HG02973 (cell line): ENCODE results near the gene COL5A2.

Experiments
- ATAC-seq: cut with Tn5 transposase; IDR thresholded peaks from one replicate; pipeline ENCODE4 v1.9.1; 2021; ENCODE audit warnings: moderate library complexity; ENCODE audit not compliant: unreplicated experiment

Gene COL5A2

DNA sequence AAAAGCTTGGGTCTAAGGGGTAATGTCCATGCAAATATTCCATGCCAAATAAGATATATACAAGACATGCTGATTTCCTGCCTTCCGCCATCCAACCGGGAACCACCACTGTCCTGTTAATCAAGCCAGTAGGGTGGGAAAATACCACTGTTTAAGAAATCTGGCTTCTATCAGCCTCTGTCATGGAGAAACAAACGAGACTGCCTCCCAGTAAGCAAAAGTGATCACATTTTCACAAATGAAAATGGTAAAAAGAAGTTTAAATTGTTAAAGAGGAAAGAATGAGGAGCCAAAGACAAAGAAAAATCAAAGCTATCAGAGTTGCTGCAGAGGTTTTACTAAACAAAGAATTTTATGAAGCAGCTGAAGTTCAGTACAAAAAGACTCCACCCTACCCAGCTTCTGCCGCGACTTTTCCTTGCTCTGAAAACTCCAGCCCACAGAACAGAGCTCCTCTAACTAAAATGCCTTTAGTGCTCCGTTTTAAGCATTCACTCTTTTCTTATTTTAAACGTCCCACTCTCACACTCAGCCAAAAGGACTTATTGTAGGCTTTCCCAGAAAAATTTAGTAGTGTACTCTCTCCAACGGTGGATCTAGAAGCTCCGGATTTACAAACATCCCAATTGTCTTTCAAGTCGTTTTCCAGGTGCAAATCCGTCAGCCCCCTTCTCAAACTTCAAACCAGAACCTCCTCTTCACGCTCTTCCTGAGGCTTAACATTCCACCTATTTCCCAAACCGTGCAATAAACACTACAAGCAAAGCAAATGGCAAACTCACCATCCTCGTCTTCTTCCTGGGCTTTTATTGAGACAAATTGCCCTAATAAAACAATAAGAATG, 613 bp downstream of the COL5A2 start:
- ATAC-seq, result no peak

DNA sequence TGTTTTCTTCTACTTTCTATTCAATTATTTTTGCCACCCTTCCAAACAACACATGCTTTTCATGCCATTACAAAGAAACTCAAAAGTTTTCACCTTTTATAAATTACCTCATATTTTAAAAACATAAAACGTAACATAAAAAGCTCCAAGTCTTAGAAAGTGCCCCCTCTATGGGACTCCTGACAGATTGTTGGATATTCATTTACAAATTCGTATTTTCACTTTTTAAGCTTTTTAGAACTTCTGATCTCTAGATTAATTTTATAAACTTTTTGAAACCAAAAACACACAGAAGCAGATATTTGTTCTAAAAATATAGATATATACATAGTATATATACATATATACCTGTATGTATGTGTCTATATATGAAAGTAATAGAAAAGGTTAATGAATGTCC, 1.5 kb downstream of the COL5A2 start:
- no peak for ATAC-seq

DNA sequence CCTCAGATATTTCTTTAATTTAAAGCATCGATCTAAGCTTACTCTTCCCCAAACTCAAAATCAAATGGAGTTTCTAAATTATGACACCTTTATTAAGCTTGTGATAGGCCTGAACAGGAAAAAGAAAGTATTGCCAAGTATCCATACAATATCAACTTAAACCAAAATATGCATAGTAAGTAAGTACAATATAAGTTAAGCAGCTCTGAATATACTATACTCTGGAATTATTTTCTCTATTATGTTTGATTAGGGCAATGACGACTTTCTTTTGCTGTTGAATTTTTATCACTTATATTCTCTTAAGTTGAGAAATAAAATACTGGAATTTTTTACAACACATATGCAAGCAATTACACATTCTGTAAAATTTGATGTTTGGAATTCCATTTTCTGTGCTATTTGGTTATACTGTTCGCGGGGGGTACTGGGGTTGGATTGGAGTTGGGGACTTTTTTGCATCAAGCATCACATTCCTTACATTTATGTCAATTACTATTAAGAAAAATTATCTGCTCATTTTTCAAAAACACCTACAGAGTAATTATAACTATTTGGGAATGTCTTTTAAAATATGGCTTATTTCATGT, 2.2 kb downstream of the COL5A2 start:
- ATAC-seq, result no peak

DNA sequence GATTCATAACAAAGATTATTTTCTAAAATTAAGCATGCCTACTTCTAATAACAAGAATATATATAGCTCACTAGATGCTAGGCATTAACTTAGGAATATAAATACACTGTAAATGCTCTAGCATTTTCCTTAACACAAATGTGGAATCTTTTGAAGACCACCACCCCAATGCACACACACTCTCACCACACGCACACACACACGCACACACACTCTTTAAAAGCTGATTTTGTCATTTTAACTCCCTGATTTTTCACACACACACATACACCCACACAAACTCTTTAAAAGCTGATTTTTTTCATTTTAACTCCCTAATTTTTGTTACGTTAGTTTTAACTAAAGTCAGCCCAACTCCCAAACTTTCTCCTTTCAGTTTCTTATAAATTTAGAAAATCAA, 3.0 kb downstream of the COL5A2 start:
- ATAC-seq, result no peak

DNA sequence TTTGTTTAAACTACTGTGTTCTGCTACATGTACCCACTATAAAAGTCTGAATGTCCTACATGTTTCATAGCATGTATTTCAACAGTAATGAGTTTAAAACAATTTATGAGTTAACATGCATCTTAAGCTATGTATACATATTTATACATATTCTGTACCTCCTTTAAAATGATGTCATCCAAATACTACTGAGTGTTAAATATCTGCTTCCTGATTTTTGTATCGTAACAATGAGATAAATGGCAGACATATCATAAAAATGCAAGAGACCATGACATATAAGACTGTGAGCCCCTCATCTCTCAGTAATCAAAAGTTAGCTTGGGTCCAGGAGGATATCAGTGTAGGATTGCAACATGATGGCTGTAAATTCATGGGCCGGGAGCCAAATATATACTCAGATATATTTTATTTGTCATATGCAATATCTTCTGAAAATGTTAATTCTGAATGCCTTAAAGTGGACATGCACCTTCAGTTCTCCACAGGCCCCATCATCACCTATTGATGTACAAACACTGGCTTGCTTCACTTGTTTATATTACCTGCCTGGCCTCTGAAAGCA, 3.6 kb downstream of the COL5A2 start:
- no peak for ATAC-seq

DNA sequence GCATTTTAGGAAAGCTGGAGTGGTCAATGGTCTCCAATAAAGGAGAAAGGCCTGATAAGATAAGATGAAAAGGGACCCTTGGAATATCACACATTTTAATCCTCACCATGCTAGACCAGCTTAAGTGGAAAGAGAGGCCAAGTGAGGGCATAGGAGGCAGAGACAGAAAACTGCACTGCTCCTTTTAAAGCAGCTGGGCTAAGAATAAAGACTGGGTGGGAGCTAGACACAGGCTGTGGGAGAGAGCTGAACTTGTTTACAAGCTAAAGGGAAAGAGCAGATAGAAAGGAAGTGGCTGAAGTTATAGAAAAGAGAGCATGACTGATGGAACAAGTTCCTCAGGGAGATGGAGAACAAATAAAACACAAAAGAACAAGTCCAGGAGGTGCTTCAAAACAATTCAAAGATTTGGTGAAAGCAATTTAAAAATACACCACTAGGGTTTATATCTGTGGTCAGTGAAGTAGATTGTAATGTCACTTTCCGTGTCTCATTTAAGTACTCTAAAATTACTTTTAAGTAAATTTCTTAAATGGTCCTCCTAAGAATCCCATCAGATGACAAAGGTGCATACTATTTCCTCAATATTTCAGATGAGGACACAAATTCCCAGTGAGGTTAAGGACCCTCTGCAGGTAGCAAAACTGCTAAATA, 7.5 kb downstream of the COL5A2 start:
- no peak for ATAC-seq

DNA sequence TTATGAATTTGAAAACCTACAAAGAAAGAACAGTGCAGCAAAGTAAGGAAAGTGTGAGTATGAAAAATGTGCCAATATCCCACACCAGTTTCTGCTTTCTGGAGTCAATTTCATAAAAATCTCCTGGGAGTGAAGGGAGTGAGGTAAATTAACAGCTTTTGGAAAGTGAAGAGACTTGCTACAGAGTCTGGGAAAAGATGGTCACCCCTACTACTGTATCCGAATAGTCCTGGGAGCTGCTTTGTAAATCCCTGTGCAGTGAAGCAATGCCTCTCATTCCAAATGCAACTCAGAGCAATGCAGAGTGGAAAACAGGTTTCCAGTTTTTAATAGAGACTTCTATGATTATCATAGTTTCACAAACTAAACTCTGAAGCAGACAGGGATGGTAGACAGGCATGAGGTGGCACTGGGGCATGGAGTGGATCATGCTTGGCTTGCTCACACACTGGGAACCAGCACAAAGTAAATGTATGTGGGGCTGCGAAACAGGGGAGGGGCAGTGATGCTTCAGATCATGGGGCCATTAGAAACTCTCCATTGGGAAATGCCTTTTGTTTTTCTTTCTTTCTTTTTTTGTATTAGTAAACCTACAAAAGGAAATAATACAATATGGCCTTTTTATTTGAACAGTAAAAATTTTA, 10.6 kb downstream of the COL5A2 start:
- ATAC-seq, result no peak

DNA sequence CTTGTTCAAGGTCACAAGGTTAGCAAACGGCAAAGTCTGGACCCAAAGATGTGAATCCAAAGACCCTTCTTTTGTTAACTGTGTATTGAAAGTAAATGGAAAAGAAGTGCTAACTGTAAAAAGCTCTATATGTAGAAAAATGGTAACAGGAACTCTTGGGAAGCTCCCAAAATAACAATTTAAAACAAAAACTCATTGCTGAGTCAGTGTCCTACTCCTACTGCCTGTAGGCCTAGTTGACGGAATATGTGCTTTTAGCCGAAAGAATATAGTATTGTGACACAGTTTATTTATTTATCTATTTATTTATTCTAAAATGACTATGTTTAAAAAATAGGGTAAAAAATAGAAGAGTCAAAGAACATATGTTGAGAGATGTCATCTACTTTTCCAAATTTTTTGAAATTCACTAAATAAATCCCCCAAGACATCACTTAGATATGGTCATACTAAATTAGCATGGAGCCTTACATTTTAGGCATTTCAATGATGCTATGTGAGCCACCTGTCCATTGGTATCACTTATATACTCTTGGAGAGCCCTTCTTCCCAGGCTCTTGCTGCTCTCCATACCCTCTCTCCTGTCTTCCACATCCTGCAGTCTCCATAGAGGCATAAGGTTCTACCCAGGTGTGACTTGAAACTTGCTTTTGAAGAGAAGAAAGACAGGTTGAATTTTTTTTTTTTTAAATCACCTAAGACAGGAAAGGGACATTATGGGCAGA, 13.7 kb downstream of the COL5A2 start:
- ATAC-seq, result no peak

DNA sequence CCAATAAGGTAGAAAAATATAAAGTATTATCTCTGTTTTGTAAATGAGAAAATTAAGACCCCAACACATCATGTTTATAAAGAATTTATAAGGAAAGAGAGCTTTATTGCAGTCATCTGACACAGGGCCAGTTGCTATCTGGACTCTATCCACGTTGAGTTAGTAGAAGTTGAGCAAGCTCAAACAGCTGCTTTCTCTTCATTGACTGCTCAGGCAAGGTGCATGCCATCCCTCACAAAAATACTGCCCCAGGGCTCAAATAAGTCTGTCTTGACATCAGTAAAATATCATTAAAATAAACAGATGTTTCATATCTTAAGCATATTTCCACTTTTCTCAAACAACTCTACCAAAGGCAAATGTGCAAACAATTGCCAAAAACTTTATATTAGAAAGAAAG, 14.8 kb downstream of the COL5A2 start:
- ATAC-seq, result no peak

DNA sequence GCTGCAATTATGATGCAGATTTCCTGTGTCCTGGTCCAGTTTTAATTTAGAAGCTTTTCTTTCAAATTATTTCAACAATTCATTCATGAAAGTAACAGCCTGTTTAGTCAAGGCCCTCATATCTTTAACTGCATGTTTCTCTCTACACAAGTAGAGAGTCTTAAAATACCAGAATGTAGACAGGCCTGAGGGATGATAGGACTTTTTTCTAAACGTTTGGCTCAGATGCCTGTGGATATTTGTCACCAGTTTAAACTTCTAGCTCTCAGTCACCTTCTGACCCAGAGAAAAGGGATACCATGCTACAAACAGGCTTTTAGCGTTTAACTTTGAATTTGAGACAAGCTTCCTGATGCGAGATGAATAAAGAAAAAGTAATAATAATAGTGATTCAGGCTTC, 15.7 kb downstream of the COL5A2 start:
- no peak for ATAC-seq

DNA sequence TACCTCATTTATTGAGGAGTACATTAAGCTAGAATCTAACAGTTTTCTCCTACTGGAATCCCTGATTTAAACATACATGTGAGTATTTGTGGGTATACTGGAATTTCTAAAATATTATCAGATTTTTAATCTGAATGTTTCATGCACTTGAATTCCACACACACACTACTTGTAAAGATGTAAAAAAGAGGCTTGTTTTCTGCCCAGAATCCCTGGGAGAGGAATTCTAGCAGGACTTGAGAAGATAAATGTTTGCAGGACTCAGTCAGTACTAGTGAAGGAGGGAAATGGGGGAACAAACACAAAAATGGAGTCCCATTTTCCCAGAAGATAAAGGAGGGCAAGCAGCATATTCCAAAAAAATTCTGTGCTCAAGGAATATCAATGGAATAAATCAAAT, 17.0 kb downstream of the COL5A2 start:
- ATAC-seq, result no peak

DNA sequence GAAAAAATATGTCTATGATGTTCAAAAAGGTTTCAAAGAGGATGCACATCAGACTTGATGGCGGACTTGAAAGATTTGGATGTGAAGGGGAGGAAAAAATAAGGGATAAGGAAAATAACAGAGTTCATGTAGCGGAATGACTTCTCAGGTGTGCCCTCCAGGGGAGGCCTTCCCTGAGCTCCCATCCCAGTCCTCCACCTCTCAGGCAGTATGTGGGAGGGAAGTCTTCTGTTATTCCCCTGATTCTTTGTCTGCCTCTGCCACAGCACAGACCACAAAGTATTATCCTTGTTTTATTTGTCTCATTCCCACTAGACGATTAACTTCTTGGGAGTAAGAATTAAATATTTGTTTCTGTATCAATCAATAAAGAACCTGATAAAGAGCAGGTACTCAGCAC, 17.7 kb downstream of the COL5A2 start:
- no peak for ATAC-seq

DNA sequence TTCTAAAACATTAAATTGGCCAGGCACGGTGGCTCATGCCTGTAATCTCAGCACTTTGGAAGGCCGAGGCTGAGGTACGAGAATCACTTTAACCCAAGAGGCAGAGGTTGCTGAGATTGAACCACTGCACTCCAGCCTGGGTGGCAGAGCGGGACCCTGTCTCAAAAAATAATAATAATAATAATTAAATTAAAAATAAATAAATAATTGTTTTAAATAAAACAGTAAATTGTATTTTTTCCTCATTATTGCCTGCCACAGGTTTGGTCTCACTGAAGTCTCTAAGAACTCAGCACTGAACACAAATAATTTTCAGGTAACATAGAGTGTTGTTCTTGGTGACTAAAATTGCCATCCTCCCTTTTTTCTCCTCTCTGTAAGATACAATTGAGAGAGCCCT, 19.8 kb downstream of the COL5A2 start:
- no peak for ATAC-seq

DNA sequence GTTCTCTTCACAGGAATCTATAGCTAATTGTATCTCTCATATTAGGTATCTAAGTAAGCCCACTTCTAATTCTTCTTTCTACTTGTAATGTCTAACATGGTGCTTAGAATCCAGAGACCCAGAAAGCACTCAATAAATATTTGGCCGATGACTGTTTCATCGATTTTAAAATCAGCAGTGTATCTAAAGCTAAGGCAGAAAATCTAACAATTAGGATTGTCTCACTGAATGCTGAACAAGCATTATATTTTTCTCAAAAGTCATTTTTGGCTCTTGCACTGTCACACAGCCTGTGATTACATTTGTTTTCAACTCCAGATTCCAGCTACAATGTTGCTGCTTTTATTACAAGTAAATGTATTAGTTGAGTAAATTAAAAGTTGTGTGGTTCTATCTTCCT, 20.3 kb downstream of the COL5A2 start:
- no peak for ATAC-seq

DNA sequence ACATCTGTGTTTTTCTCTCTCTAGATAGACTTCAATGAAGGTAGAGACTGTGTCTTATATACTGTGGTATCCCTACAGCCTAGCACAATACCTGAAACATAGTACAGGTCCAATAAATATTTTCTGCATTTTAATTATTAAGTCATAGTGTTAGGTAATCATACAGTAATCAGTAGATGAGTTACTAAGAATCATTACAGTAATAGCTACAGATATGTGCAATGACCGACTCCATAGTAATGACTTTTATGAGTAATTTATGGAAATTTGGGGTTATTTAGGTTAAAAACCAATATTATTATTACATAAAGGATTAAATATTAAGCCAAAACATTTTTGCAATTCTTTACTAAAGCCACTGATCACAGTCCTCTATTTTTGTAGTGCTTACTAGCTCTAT, 21.6 kb downstream of the COL5A2 start:
- no peak for ATAC-seq

DNA sequence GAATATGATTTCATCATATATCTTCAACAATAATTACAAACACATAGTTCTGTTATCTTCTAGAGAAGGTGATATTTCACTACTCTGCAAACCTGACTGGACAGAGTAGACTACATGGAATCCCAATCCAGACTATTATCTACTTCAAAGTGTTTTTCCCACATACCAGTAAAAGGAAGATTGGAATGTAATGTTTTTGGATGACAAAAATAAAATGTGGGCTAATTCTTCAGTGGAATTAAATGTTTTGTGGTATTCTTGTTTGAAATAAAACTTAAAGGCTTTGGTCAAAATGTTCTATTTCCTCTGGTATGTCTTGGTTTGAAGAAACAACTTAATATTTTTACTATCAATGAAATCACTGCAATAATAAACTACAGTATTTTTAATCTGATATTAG, 22.1 kb downstream of the COL5A2 start:
- no peak for ATAC-seq

DNA sequence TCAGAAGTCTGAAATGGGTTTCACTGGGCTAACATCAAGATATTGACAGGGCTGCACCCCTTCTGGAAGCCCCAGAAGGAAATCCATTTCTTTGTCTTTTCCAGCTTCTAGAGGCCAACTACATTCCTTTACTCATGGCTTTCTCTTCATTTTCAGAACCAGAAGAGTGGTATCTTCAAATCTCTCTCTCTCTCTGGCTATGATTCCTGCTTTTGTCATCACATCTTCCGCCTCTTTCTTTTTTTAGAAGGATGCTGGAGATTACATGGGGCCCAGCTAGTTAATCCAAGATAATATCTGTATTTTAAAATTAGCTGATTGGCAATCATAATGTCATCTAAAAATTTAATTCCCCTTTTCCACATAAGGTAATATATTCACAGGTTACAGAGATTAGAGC, 23.8 kb downstream of the COL5A2 start:
- no peak for ATAC-seq

DNA sequence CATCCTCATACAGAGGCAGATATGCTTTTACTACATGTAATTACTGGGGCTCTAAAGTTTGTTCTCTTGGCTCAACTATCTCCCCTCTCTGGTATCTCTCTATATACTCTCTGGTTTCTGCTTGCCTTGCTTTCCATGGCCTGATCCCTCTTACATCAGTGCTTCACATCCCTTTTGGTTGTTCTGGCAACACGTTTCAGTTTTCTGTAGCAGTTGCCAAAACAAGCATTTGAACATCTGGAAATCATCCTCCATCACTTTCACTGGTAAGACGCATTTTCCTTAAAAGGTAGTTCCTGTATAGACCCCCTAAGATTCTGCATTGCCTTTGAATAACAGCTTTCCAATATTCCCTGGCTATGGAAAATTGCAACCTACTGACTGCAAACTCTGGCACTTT, 25.9 kb downstream of the COL5A2 start:
- ATAC-seq, result no peak

DNA sequence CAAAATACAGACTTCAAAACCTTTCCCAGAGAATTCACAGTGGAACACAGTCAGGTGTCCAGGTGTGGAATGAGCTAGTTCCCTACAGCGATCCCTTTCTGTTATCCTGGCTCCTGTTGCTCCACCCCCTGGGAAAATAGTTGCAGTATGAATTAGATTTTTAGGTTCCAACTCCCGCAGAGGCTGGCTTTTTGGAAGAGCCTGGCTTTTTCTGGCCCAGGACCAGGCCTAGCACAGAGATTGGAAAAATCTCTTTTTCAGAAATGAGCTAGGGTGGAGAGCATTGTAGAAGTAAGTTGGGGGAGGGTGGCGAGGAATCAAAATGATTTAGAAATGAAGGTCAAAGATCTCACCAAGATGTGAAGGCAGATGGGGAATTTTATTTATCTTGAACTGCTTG, 27.1 kb downstream of the COL5A2 start:
- ATAC-seq, result no peak

DNA sequence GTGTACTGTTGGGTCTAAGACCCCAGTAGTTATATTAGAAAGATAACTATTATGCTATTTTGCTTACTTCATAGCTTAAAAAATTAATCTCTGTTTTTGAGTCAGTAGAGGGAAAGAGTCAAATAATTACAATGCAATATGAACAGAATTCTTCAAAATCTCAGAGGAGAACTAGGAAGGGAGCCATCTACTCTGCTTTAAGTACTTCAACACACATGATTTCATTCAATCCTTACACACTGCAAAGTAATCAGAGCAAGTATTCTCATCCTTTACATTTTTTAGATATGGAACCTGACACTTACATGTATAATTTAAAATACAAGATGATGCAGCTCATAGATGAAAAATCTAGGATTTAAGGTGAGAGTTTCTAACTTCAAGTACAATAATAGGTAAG, 27.7 kb downstream of the COL5A2 start:
- no peak for ATAC-seq

DNA sequence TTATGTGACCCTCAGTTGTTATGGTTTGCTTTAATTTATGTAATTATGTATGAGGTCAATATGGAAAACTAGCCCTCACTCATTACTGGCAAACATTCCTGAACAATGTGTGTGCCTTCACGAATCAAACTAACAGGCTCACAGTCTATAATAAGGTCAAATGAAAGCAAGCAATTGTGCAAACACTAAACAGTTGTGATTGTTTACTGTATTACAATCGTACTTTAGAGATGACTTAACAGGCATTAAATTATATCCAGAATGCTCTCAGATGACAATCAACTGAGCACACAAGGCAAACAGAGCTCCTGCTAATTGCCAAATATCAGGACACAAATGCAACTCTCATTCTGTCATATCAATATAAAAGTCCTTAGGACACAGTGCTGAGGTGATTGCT, 29.5 kb downstream of the COL5A2 start:
- no peak for ATAC-seq
